Stomach (tissue), 4 donors: Measurements from ENCODE around the gene KLHDC8B.

Source experiments
- CTCF ChIP-seq, 7 experiments: fragments of 450-650 bp in 4 of 7; fragments of 200-600 bp in 3 of 7; sonication (generic) in 3 of 7; IDR thresholded peaks; one replicate each; pipeline ENCODE4 v1.5.1; 2016 to 2019; ENCODE audit warnings: antibody characterized with exemption in 7 of 7, control low read depth in 2 of 7, mild to moderate bottlenecking in 1 of 7
- EP300 ChIP-seq: sonication (generic); formaldehyde crosslinking; IDR thresholded peaks from one replicate; pipeline ENCODE4 v1.6.1; 2017; ENCODE audit warnings: antibody characterized with exemption
- POLR2A ChIP-seq, 4 donors: fragments of 450-650 bp; IDR thresholded peaks; one replicate each; pipeline ENCODE4 v1.6.1; 2016; ENCODE audit warnings: antibody characterized with exemption in 4 of 4, control low read depth in 2 of 4, mild to moderate bottlenecking in 1 of 4, moderate library complexity in 1 of 4
- POLR2AphosphoS5 ChIP-seq, 3 donors: sonication (generic); formaldehyde crosslinking; IDR thresholded peaks; one replicate each; pipeline ENCODE4 v1.6.1; 2016; ENCODE audit warnings: antibody characterized with exemption in 3 of 3

- TF ChIP-seq CTCF (IDR thresholded peaks at IDR 0.05) (no peak), POLR2AphosphoS5 (IDR thresholded peaks at IDR 0.05) (no peak), POLR2A (IDR thresholded peaks at IDR 0.05) (no peak), EP300 (no peak)
Measured at GRCh38 chr3:49180116-49180515, 8.7 kb downstream of the KLHDC8B start.
